Nephron (organoid): ENCODE data around the gene HCFC2.
A peak's percentile ranks its signal among the peaks of the same experiment; 100 is the strongest.

ENCODE experiments used
- H3K27ac Mint-ChIP-seq, 3 experiments: 2 replicates each; pipeline ENCODE4 v1.8.0; 2020; ENCODE audit warnings: mixed read lengths in 3 of 3, mild to moderate bottlenecking in 2 of 3, moderate library complexity in 1 of 3
- H3K27me3 Mint-ChIP-seq: 2 replicates; pipeline ENCODE4 v1.8.0; 2021; ENCODE audit warnings: low read depth, mild to moderate bottlenecking, moderate library complexity, mixed read lengths
- H3K36me3 Mint-ChIP-seq: 2 replicates; pipeline ENCODE4 v1.8.0; 2020; ENCODE audit warnings: low read depth, mixed read lengths
- H3K4me1 Mint-ChIP-seq: 2 replicates; pipeline ENCODE4 v1.8.0; 2020; ENCODE audit warnings: mixed read lengths
- H3K4me3 Mint-ChIP-seq, 3 experiments: 2 replicates each; pipeline ENCODE4 v1.8.0; 2020; ENCODE audit warnings: mild to moderate bottlenecking in 3 of 3, mixed read lengths in 3 of 3, moderate library complexity in 2 of 3
- H3K9me3 Mint-ChIP-seq: 2 replicates; pipeline ENCODE4 v1.8.0; 2020; ENCODE audit warnings: mixed read lengths
- TF ChIP-seq, protein P1 (sequence below), 3 experiments: fragments of 200-600 bp; sonication (generic); IDR thresholded peaks; one replicate each; pipeline ENCODE4 v1.5.0; 2021; ENCODE audit warnings: antibody characterized with exemption in 3 of 3; ENCODE audit not compliant: unreplicated experiment in 3 of 3

HCFC2 gene

DNA sequence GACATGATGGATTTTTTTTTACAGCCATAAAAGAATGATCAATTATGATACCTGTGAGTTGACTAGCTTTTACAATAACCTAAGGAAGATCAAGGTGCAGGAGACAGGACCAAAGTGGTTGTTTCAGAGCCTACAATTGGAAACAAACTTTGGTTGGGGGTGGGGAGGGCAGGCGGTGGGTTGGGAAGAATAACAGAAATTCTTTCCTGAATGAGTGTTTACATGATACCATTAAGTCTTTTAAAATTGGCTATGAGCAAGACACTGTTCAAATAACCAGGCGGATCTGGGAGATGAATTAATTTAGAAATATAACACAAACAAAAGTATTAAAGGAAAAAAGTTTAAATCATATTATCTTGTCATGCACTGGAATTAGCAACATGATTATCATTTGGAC is 66.4 kb downstream of the HCFC2 start:
- Mint-ChIP-seq H3K27ac (no peak overlapping the region), H3K27me3 (no peaks in the 10 kb centered on the region), H3K36me3 (peaks cover 50% of the 10 kb centered on the region), H3K9me3 (no peaks in the 10 kb centered on the region), H3K4me1 (peaks cover 26% of the 10 kb centered on the region), H3K4me3 (no peak overlapping the region)
- TF ChIP-seq, protein P1, sequence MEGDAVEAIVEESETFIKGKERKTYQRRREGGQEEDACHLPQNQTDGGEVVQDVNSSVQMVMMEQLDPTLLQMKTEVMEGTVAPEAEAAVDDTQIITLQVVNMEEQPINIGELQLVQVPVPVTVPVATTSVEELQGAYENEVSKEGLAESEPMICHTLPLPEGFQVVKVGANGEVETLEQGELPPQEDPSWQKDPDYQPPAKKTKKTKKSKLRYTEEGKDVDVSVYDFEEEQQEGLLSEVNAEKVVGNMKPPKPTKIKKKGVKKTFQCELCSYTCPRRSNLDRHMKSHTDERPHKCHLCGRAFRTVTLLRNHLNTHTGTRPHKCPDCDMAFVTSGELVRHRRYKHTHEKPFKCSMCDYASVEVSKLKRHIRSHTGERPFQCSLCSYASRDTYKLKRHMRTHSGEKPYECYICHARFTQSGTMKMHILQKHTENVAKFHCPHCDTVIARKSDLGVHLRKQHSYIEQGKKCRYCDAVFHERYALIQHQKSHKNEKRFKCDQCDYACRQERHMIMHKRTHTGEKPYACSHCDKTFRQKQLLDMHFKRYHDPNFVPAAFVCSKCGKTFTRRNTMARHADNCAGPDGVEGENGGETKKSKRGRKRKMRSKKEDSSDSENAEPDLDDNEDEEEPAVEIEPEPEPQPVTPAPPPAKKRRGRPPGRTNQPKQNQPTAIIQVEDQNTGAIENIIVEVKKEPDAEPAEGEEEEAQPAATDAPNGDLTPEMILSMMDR (IDR thresholded peaks at IDR 0.05; ENCODE audit: unreplicated experiment in 3 of 3), result no peak

DNA sequence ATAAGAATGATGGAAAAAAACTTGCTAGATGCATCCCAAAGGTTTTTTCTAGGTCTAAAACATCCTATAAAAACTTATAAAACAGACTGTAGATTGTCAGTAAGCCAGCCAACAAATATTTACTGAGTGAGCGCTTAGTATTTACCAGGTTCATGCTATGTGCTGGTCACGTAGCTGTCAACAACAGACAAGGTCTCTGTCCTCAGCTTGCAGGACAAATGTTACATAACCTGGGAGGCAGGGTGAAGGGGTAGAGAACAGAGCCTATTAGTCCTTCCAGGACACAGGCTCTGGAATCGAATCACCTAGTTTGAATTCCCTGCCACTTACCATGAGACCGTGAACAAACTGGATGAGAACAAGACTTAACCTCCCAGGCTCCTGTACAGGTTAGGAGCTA is 67.3 kb downstream of the HCFC2 start:
- TF ChIP-seq, protein P1 (IDR thresholded peaks at IDR 0.05; ENCODE audit: unreplicated experiment in 3 of 3), result no peak
- H3K27me3 Mint-ChIP-seq, result no peaks in the 10 kb centered on the region
- H3K4me1 Mint-ChIP-seq, result peaks cover 35% of the 10 kb centered on the region
- H3K36me3 Mint-ChIP-seq, result peaks cover 41% of the 10 kb centered on the region
- no peak overlapping the region for H3K27ac Mint-ChIP-seq
- H3K9me3 Mint-ChIP-seq, result no peaks in the 10 kb centered on the region
- H3K4me3 Mint-ChIP-seq, result no peak overlapping the region

GRCh38 chr12:104132351-104132956 is 68.1 kb downstream of the HCFC2 start:
- Mint-ChIP-seq H3K27ac (peak overlapping the region in 1 of 3 experiments; percentile 19), H3K27me3 (no peaks in the 10 kb centered on the region), H3K9me3 (no peaks in the 10 kb centered on the region), H3K4me3 (peak overlapping the region in 1 of 3 experiments; percentile 2), H3K36me3 (peaks cover 37% of the 10 kb centered on the region), H3K4me1 (peaks cover 40% of the 10 kb centered on the region)
- TF ChIP-seq, protein P1 (IDR thresholded peaks at IDR 0.05; ENCODE audit: unreplicated experiment in 3 of 3), result no peak

GRCh38 chr12:104133321-104133720 is 69.0 kb downstream of the HCFC2 start:
- Mint-ChIP-seq H3K27ac (no peak overlapping the region), H3K4me3 (no peak overlapping the region), H3K9me3 (no peaks in the 10 kb centered on the region), H3K36me3 (peaks cover 30% of the 10 kb centered on the region), H3K27me3 (no peaks in the 10 kb centered on the region), H3K4me1 (peaks cover 40% of the 10 kb centered on the region)
- TF ChIP-seq, protein P1 (IDR thresholded peaks at IDR 0.05; ENCODE audit: unreplicated experiment in 3 of 3), result no peak

DNA sequence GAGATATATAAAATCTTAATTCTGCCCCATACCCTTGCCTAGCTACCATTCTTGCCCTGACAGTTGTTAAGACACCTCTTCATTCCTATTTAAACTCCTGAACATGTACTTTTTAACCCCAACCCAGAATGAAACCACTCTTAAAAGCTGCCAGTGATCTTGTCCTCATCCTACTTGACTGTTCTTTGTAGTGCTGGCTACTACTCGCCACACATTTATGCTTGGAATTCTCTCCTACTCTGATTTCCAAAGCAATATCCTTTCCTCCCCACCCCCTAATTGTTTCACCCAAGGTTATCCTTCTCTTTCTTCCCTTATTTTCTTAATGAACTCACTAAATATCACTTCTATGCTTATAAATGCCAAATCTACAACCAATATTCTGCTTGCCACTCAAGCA is 69.5 kb downstream of the HCFC2 start:
- Mint-ChIP-seq H3K36me3 (peaks cover 28% of the 10 kb centered on the region), H3K4me1 (peaks cover 42% of the 10 kb centered on the region), H3K27me3 (no peaks in the 10 kb centered on the region), H3K4me3 (no peak overlapping the region), H3K9me3 (no peaks in the 10 kb centered on the region), H3K27ac (no peak overlapping the region)
- TF ChIP-seq, protein P1 (IDR thresholded peaks at IDR 0.05; ENCODE audit: unreplicated experiment in 3 of 3), result no peak

- Mint-ChIP-seq H3K4me3 (no peak overlapping the region), H3K9me3 (no peaks in the 10 kb centered on the region), H3K36me3 (peaks cover 18% of the 10 kb centered on the region), H3K27me3 (no peaks in the 10 kb centered on the region), H3K27ac (no peak overlapping the region), H3K4me1 (peaks cover 46% of the 10 kb centered on the region)
- TF ChIP-seq, protein P1 (IDR thresholded peaks at IDR 0.05; ENCODE audit: unreplicated experiment in 3 of 3), result no peak
These were observed 70.6 kb downstream of the HCFC2 start for GRCh38 chr12:104134882-104135281.
